ENCODE results near the gene TBCC.

TBCC gene

GRCh38 chr6:42781546-42781795 lies 35.6 kb upstream of the TBCC start:
- H3K4me1 ChIP-seq (ENCODE audit: insufficient read depth, low read length, severe bottlenecking): peaks cover 71% of the 10 kb centered on the region
- H3K4me2 ChIP-seq (ENCODE audit: low read length): peak overlapping the region; percentile 90; the same call in 1 of the 2 replicates
- H3K27me3 ChIP-seq (ENCODE audit: insufficient read depth, low read length): no peaks in the 10 kb centered on the region
- H4K20me1 ChIP-seq (ENCODE audit: insufficient read depth, low read length): no peaks in the 10 kb centered on the region
- no peaks in the 10 kb centered on the region for H3K9me3 ChIP-seq (ENCODE audit: low read length)
- H3K27ac ChIP-seq (ENCODE audit: low read depth, low read length, poor library complexity, severe bottlenecking): peak overlapping the region; percentile 89
- no peak overlapping the region for H2AFZ ChIP-seq (ENCODE audit: low read length)
- peak overlapping the region; percentile 96 for H3K9ac ChIP-seq (ENCODE audit: low read length)
- peak overlapping the region; percentile 78 for H3K4me3 ChIP-seq (ENCODE audit: low read depth, low read length, poor library complexity, severe bottlenecking)
- H3F3A ChIP-seq (ENCODE audit: insufficient read depth, low read length): no peaks in the 10 kb centered on the region
- H3K36me3 ChIP-seq (ENCODE audit: insufficient read depth, low read length): 0 out of 2 replicates have a peak, but pooled peaks cover 9% of the 10 kb centered on the region
- no peaks in the 10 kb centered on the region for H3K9me2 ChIP-seq (ENCODE audit: low read depth, low read length)
- no peak for TF ChIP-seq CTCF (IDR thresholded peaks at IDR 0.05; ENCODE audit: low read length)
- TF ChIP-seq EZH2 (IDR thresholded peaks at IDR 0.05; ENCODE audit: borderline replicate concordance, low read length): no peak
- peaks cover 31% of the 10 kb centered on the region for H3K79me2 ChIP-seq (ENCODE audit: insufficient read depth, low read length)

- Histone ChIP-seq H2AFZ (ENCODE audit: low read length) (no peak overlapping the region), H3K4me2 (ENCODE audit: low read length) (peak overlapping the region; percentile 14; the same call in 1 of the 2 replicates), H3K36me3 (ENCODE audit: insufficient read depth, low read length) (0 out of 2 replicates have a peak, but pooled peaks cover 6% of the 10 kb centered on the region), H3K4me3 (ENCODE audit: low read depth, low read length, poor library complexity, severe bottlenecking) (no peak overlapping the region), H3K9me2 (ENCODE audit: low read depth, low read length) (no peaks in the 10 kb centered on the region), H3F3A (ENCODE audit: insufficient read depth, low read length) (no peaks in the 10 kb centered on the region), H3K9ac (ENCODE audit: low read length) (no peak overlapping the region; the same call in 1 of the 2 replicates), H4K20me1 (ENCODE audit: insufficient read depth, low read length) (no peaks in the 10 kb centered on the region), H3K79me2 (ENCODE audit: insufficient read depth, low read length) (peaks cover 12% of the 10 kb centered on the region), H3K9me3 (ENCODE audit: low read length) (no peaks in the 10 kb centered on the region), H3K27ac (ENCODE audit: low read depth, low read length, poor library complexity, severe bottlenecking) (peak overlapping the region; percentile 89), H3K27me3 (ENCODE audit: insufficient read depth, low read length) (no peaks in the 10 kb centered on the region), H3K4me1 (ENCODE audit: insufficient read depth, low read length, severe bottlenecking) (peaks cover 68% of the 10 kb centered on the region)
- TF ChIP-seq EZH2 (IDR thresholded peaks at IDR 0.05; ENCODE audit: borderline replicate concordance, low read length) (no peak), CTCF (IDR thresholded peaks at IDR 0.05; ENCODE audit: low read length) (no peak)
Observed at GRCh38 chr6:42779521-42779920, 33.6 kb upstream of the TBCC start.

GRCh38 chr6:42778122-42778521 lies 32.2 kb upstream of the TBCC start:
- Histone ChIP-seq H3K9ac (ENCODE audit: low read length) (peak overlapping the region; percentile 50), H3K4me1 (ENCODE audit: insufficient read depth, low read length, severe bottlenecking) (peaks cover 77% of the 10 kb centered on the region), H3K9me2 (ENCODE audit: low read depth, low read length) (no peaks in the 10 kb centered on the region), H3K27me3 (ENCODE audit: insufficient read depth, low read length) (no peaks in the 10 kb centered on the region), H2AFZ (ENCODE audit: low read length) (no peak overlapping the region), H3K27ac (ENCODE audit: low read depth, low read length, poor library complexity, severe bottlenecking) (peak overlapping the region; percentile 89), H3F3A (ENCODE audit: insufficient read depth, low read length) (no peaks in the 10 kb centered on the region), H3K4me3 (ENCODE audit: low read depth, low read length, poor library complexity, severe bottlenecking) (no peak overlapping the region), H3K79me2 (ENCODE audit: insufficient read depth, low read length) (no peaks in the 10 kb centered on the region; the same call in 1 of the 2 replicates), H3K4me2 (ENCODE audit: low read length) (peak overlapping the region; percentile 27; the same call in 1 of the 2 replicates), H3K9me3 (ENCODE audit: low read length) (no peaks in the 10 kb centered on the region), H4K20me1 (ENCODE audit: insufficient read depth, low read length) (no peaks in the 10 kb centered on the region), H3K36me3 (ENCODE audit: insufficient read depth, low read length) (no peaks in the 10 kb centered on the region)
- no peak for TF ChIP-seq EZH2 (IDR thresholded peaks at IDR 0.05; ENCODE audit: borderline replicate concordance, low read length)
- no peak for TF ChIP-seq CTCF (IDR thresholded peaks at IDR 0.05; ENCODE audit: low read length)

Data from OCI-LY1 (cell line).